ENCODE measurements around the gene TEX2.

GRCh38 chr17:64102627-64103390, 160.3 kb downstream of the TEX2 start:
- TF ChIP-seq CTCF (IDR thresholded peaks at IDR 0.05; ENCODE audit: low read length), result no peak
- TF ChIP-seq EZH2 (IDR thresholded peaks at IDR 0.05; ENCODE audit: borderline replicate concordance, low read length), result no peak

All from OCI-LY1 (cell line).